PC-3 (cell line): ENCODE results near the gene CMTM1.

Source experiments
- CTCF ChIP-seq: fragments of 300-600 bp; sonication (generic); conservative IDR thresholded peaks from 2 replicates; pipeline ENCODE4 v1.5.1; 2017; ENCODE audit warnings: antibody characterized with exemption, low read depth, mild to moderate bottlenecking, low read length
- EZH2 ChIP-seq: fragments of 300-600 bp; sonication (generic); IDR thresholded peaks from one replicate; pipeline ENCODE4 v1.6.1; 2017; ENCODE audit warnings: antibody characterized with exemption, mild to moderate bottlenecking, low read length; ENCODE audit not compliant: unreplicated experiment
- EZH2phosphoT487 ChIP-seq: fragments of 300-600 bp; sonication (generic); IDR thresholded peaks from 2 replicates; pipeline ENCODE4 v1.6.1; 2018; ENCODE audit warnings: mild to moderate bottlenecking, antibody characterized with exemption, low read length, borderline replicate concordance

DNA sequence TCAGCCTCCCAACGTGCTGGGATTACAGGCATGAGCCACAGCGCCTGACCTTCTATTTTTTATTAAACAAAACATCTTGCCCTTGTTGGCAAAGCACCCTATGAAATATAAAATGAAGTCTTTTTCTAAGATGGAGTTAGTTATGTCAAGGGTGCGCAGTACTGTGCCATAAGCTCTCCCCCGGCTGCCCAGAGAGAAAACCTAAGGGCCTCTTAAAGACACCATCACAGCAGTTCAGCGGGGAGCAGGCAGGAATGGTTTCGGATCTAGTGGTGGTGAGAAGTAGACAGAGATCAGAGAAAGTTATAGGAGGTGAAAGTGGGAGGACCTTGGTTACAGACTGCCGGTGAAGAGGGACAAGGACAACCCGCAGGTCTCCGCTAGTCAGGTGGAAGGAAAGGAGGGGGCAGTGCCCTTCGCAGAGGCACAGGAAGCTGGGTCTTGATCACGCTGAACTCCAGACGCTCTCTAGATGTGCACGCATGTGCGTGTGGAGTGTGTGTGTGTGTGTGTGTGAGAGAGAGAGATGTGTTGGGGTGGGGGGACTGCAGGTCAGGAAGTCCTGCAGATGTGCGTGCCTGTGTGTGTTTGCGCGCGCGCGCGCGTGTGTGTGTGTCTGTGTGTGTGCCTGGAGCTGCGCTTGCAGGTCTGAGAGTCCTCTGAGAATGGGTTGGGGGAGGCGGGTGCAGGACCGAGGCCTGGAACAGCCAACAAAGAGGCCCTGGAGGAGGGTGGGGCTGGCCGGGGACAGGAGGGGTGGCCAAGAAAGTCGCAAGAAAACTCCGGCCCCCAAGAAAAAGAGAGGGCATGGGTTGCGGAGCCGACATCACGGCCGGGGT, 37.5 kb downstream of the CMTM1 start:
- no peak for TF ChIP-seq CTCF
- no peak for TF ChIP-seq EZH2
- no peak for TF ChIP-seq EZH2phosphoT487
